ENCODE measurements around the gene ZCCHC2. TPM values are rescaled to one million over a fixed set of nuclear protein-coding genes. Genes with fewer than 3 reads are reported as not detected.

The ZCCHC2 gene
- total and polyA plus RNA-seq, 4 donors: 7.1 to 25.4 (median 10.8) TPM

DNA sequence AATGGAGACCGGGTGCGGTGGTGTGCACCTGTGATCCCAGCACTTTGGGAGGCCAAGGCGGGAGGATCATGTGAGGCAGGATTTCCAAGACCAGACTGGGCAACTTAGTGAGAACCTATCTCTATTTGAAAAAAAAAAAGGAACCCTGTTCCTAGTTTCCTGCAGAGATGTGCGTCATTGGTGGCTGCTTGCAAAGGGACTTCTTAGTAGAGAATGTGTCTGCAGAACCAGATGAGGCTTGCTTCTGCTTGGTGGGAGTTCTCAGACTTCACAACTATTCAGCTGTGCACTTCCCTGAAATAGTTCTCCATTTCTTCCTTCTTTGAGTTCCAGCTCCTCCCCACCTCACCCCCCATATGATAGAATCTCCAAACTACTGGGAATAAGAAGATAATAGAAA lies 22.3 kb downstream of the ZCCHC2 start:
- peaks cover 15 to 40% (median 35%) of the 10 kb centered on the region in 4 donors for H3K36me3 ChIP-seq (ENCODE audit: control insufficient read depth in 4 of 4, insufficient read depth in 3 of 4, low read depth in 1 of 4, low read length in 3 of 4)
- no peak overlapping the region for H3K4me3 ChIP-seq (ENCODE audit: low read depth in 1 of 3, low read length in 3 of 3)
- TF ChIP-seq RAD21 (IDR thresholded peaks at IDR 0.05) (no peak), HNF4G (IDR thresholded peaks at IDR 0.05) (no peak), JUND (IDR thresholded peaks at IDR 0.05) (no peak), YY1 (IDR thresholded peaks at IDR 0.05) (no peak), GABPA (IDR thresholded peaks at IDR 0.05 in 1 of 2, conservative IDR thresholded peaks at IDR 0.05 in 1 of 2) (no peak), HNF4A (conservative IDR thresholded peaks at IDR 0.05) (no peak), SP1 (IDR thresholded peaks at IDR 0.05) (no peak), RXRA (IDR thresholded peaks at IDR 0.05) (no peak), TAF1 (conservative IDR thresholded peaks at IDR 0.05) (no peak), NR2F2 (IDR thresholded peaks at IDR 0.05) (no peak), FOXA1 (IDR thresholded peaks at IDR 0.05) (no peak), FOXA2 (IDR thresholded peaks at IDR 0.05) (no peak)
- TF ChIP-seq, protein P1, sequence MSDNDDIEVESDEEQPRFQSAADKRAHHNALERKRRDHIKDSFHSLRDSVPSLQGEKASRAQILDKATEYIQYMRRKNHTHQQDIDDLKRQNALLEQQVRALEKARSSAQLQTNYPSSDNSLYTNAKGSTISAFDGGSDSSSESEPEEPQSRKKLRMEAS (IDR thresholded peaks at IDR 0.05): no peak
- TF ChIP-seq, protein P2, sequence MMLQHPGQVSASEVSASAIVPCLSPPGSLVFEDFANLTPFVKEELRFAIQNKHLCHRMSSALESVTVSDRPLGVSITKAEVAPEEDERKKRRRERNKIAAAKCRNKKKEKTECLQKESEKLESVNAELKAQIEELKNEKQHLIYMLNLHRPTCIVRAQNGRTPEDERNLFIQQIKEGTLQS (IDR thresholded peaks at IDR 0.05): no peak
- no peak for DNase-seq (ENCODE audit: low spot score)
- H3K27me3 ChIP-seq (ENCODE audit: control insufficient read depth in 4 of 4, insufficient read depth in 4 of 4, low read length in 3 of 4): no peaks in the 10 kb centered on the region
- H3K9ac ChIP-seq (ENCODE audit: low read depth in 1 of 2, low read length in 2 of 2): no peak overlapping the region
- WGBS: 95% methylated on average over 4 of the region's 4 CpGs
- H3K4me1 ChIP-seq (ENCODE audit: control insufficient read depth in 4 of 4, insufficient read depth in 4 of 4, low read length in 3 of 4): peaks cover 0 to 5% (median 2%) of the 10 kb centered on the region in 4 donors
- no peaks in the 10 kb centered on the region for H3K9me3 ChIP-seq (ENCODE audit: control insufficient read depth in 4 of 4, low read length in 3 of 4)
- no peak overlapping the region for H3K27ac ChIP-seq (ENCODE audit: low read depth in 1 of 2, low read length in 2 of 2)

DNA sequence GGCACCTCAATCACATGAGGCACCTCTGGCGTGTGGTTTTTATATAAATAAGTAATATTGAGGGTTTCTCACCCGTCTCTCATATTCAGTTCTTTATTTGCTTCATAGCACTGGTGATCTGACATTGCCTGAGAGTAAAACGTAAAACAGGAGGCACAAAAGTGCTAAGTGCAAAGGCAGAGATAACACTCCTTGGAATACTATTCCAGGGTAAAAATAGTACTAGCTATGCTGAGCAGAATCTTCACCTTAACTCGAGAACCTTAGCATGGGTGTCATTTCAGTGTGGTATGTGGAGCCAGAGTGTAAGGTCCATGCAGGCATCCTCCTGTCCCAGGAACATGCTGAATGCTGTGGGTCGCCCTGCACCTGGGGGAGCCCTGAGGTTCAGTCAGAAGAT lies 26.9 kb downstream of the ZCCHC2 start:
- WGBS: 90% methylated on average over 5 of the region's 5 CpGs
- H3K36me3 ChIP-seq (ENCODE audit: control insufficient read depth in 4 of 4, insufficient read depth in 3 of 4, low read depth in 1 of 4, low read length in 3 of 4): peaks cover 13 to 42% (median 39%) of the 10 kb centered on the region in 4 donors
- no peak overlapping the region for H3K4me3 ChIP-seq (ENCODE audit: low read depth in 1 of 3, low read length in 3 of 3)
- H3K27ac ChIP-seq (ENCODE audit: low read depth in 1 of 2, low read length in 2 of 2): no peak overlapping the region
- no peak overlapping the region for H3K9ac ChIP-seq (ENCODE audit: low read depth in 1 of 2, low read length in 2 of 2)
- DNase-seq (ENCODE audit: low spot score): no peak
- H3K27me3 ChIP-seq (ENCODE audit: control insufficient read depth in 4 of 4, insufficient read depth in 4 of 4, low read length in 3 of 4): no peaks in the 10 kb centered on the region
- TF ChIP-seq TAF1 (conservative IDR thresholded peaks at IDR 0.05): no peak
- H3K9me3 ChIP-seq (ENCODE audit: control insufficient read depth in 4 of 4, low read length in 3 of 4): no peaks in the 10 kb centered on the region
- no peaks in the 10 kb centered on the region for H3K4me1 ChIP-seq (ENCODE audit: control insufficient read depth in 4 of 4, insufficient read depth in 4 of 4, low read length in 3 of 4)

DNA sequence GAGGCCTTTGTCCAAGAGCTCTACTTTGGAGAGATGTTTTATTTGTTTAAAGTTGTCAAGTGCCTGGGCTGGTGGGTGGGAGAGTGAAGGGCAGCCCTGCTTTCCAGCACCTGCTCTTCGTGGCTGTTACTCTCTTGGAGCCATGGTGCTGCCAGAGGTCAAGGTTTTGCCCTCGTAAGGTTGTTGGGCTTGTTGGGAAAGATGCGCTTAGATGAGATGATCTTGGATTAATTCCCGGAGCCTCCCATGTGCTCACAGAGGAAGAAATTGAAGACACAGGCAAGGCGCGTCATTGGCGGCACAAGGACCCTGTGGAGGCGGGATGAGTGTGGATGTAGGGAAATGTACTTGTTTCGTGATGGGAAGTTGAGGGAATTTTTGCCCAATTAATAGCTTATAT lies 27.9 kb downstream of the ZCCHC2 start:
- Histone ChIP-seq H3K4me1 (ENCODE audit: control insufficient read depth in 4 of 4, insufficient read depth in 4 of 4, low read length in 3 of 4) (no peaks in the 10 kb centered on the region), H3K27ac (ENCODE audit: low read depth in 1 of 2, low read length in 2 of 2) (no peak overlapping the region), H3K9me3 (ENCODE audit: control insufficient read depth in 4 of 4, low read length in 3 of 4) (no peaks in the 10 kb centered on the region), H3K36me3 (ENCODE audit: control insufficient read depth in 4 of 4, insufficient read depth in 3 of 4, low read depth in 1 of 4, low read length in 3 of 4) (peaks cover 10 to 37% (median 33%) of the 10 kb centered on the region in 4 donors), H3K4me3 (ENCODE audit: low read depth in 1 of 3, low read length in 3 of 3) (no peak overlapping the region), H3K9ac (ENCODE audit: low read depth in 1 of 2, low read length in 2 of 2) (no peak overlapping the region), H3K27me3 (ENCODE audit: control insufficient read depth in 4 of 4, insufficient read depth in 4 of 4, low read length in 3 of 4) (no peaks in the 10 kb centered on the region)
- no peak for TF ChIP-seq RAD21 (IDR thresholded peaks at IDR 0.05)
- TF ChIP-seq, protein P3, sequence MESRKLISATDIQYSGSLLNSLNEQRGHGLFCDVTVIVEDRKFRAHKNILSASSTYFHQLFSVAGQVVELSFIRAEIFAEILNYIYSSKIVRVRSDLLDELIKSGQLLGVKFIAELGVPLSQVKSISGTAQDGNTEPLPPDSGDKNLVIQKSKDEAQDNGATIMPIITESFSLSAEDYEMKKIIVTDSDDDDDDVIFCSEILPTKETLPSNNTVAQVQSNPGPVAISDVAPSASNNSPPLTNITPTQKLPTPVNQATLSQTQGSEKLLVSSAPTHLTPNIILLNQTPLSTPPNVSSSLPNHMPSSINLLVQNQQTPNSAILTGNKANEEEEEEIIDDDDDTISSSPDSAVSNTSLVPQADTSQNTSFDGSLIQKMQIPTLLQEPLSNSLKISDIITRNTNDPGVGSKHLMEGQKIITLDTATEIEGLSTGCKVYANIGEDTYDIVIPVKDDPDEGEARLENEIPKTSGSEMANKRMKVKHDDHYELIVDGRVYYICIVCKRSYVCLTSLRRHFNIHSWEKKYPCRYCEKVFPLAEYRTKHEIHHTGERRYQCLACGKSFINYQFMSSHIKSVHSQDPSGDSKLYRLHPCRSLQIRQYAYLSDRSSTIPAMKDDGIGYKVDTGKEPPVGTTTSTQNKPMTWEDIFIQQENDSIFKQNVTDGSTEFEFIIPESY (IDR thresholded peaks at IDR 0.05): no peak
- TF ChIP-seq EGR1 (IDR thresholded peaks at IDR 0.05; ENCODE audit: low read depth in 2 of 2): no peak
- no peak for TF ChIP-seq TAF1 (conservative IDR thresholded peaks at IDR 0.05)
- TF ChIP-seq, protein P4, sequence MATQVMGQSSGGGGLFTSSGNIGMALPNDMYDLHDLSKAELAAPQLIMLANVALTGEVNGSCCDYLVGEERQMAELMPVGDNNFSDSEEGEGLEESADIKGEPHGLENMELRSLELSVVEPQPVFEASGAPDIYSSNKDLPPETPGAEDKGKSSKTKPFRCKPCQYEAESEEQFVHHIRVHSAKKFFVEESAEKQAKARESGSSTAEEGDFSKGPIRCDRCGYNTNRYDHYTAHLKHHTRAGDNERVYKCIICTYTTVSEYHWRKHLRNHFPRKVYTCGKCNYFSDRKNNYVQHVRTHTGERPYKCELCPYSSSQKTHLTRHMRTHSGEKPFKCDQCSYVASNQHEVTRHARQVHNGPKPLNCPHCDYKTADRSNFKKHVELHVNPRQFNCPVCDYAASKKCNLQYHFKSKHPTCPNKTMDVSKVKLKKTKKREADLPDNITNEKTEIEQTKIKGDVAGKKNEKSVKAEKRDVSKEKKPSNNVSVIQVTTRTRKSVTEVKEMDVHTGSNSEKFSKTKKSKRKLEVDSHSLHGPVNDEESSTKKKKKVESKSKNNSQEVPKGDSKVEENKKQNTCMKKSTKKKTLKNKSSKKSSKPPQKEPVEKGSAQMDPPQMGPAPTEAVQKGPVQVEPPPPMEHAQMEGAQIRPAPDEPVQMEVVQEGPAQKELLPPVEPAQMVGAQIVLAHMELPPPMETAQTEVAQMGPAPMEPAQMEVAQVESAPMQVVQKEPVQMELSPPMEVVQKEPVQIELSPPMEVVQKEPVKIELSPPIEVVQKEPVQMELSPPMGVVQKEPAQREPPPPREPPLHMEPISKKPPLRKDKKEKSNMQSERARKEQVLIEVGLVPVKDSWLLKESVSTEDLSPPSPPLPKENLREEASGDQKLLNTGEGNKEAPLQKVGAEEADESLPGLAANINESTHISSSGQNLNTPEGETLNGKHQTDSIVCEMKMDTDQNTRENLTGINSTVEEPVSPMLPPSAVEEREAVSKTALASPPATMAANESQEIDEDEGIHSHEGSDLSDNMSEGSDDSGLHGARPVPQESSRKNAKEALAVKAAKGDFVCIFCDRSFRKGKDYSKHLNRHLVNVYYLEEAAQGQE (IDR thresholded peaks at IDR 0.05): no peak
- no peak for TF ChIP-seq NR2F2 (IDR thresholded peaks at IDR 0.05)
- no peak for TF ChIP-seq YY1 (IDR thresholded peaks at IDR 0.05)
- TF ChIP-seq, protein P2 (IDR thresholded peaks at IDR 0.05): no peak
- TF ChIP-seq SP1 (IDR thresholded peaks at IDR 0.05): no peak
- no peak for TF ChIP-seq JUND (IDR thresholded peaks at IDR 0.05)
- no peak for TF ChIP-seq FOXA1 (IDR thresholded peaks at IDR 0.05)
- TF ChIP-seq, protein P5, sequence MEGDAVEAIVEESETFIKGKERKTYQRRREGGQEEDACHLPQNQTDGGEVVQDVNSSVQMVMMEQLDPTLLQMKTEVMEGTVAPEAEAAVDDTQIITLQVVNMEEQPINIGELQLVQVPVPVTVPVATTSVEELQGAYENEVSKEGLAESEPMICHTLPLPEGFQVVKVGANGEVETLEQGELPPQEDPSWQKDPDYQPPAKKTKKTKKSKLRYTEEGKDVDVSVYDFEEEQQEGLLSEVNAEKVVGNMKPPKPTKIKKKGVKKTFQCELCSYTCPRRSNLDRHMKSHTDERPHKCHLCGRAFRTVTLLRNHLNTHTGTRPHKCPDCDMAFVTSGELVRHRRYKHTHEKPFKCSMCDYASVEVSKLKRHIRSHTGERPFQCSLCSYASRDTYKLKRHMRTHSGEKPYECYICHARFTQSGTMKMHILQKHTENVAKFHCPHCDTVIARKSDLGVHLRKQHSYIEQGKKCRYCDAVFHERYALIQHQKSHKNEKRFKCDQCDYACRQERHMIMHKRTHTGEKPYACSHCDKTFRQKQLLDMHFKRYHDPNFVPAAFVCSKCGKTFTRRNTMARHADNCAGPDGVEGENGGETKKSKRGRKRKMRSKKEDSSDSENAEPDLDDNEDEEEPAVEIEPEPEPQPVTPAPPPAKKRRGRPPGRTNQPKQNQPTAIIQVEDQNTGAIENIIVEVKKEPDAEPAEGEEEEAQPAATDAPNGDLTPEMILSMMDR (IDR thresholded peaks at IDR 0.05; ENCODE audit: low read depth, low read length, missing input control): no peak
- TF ChIP-seq HNF4G (IDR thresholded peaks at IDR 0.05): no peak
- TF ChIP-seq, protein P1 (IDR thresholded peaks at IDR 0.05): no peak
- DNase-seq (ENCODE audit: low spot score): no peak
- 75% methylated on average over 9 of the region's 9 CpGs for WGBS

Data from liver (tissue), 9 donors.